ENCODE measurements around the gene MYCBPAP.

The MYCBPAP gene

GRCh38 chr17:50535407-50535806 lies 27.2 kb downstream of the MYCBPAP start:
- no peak for DNase-seq (ENCODE audit: low read depth in 1 of 2, low spot score in 1 of 2)

GRCh38 chr17:50536683-50537646 lies 28.7 kb downstream of the MYCBPAP start:
- DNase-seq (ENCODE audit: low read depth in 1 of 2, low spot score in 1 of 2): no peak

GRCh38 chr17:50537721-50538548 lies 29.7 kb downstream of the MYCBPAP start:
- DNase-seq (ENCODE audit: low read depth in 1 of 2, low spot score in 1 of 2): no peak

- no peak for DNase-seq (ENCODE audit: low read depth in 1 of 2, low spot score in 1 of 2)
These were observed 30.5 kb downstream of the MYCBPAP start for GRCh38 chr17:50538549-50539410.

- DNase-seq (ENCODE audit: low read depth in 1 of 2, low spot score in 1 of 2): no peak
These were observed 31.7 kb downstream of the MYCBPAP start for GRCh38 chr17:50539762-50540559.

- no peak for DNase-seq (ENCODE audit: low read depth in 1 of 2, low spot score in 1 of 2)
These were observed 32.5 kb downstream of the MYCBPAP start for GRCh38 chr17:50540560-50541401.

GRCh38 chr17:50541402-50541715 lies 33.1 kb downstream of the MYCBPAP start:
- DNase-seq (ENCODE audit: low read depth in 1 of 2, low spot score in 1 of 2): no peak

- peak; percentile 78 for DNase-seq (ENCODE audit: low read depth in 1 of 2, low spot score in 1 of 2)
These were observed 33.8 kb downstream of the MYCBPAP start for GRCh38 chr17:50541716-50542688.

GRCh38 chr17:50542795-50543774 lies 34.8 kb downstream of the MYCBPAP start:
- no peak for DNase-seq (ENCODE audit: low read depth in 1 of 2, low spot score in 1 of 2)

- no peak for DNase-seq (ENCODE audit: low read depth in 1 of 2, low spot score in 1 of 2)
These were observed 36.3 kb downstream of the MYCBPAP start for GRCh38 chr17:50544516-50544915.

- DNase-seq (ENCODE audit: low read depth in 1 of 2, low spot score in 1 of 2): no peak
These were observed 37.1 kb downstream of the MYCBPAP start for GRCh38 chr17:50545311-50545710.

- no peak for DNase-seq (ENCODE audit: low read depth in 1 of 2, low spot score in 1 of 2)
These were observed 38.4 kb downstream of the MYCBPAP start for GRCh38 chr17:50546701-50547034.

GRCh38 chr17:50547035-50547735 lies 38.9 kb downstream of the MYCBPAP start, which contains the start of gene SPATA20:
SPATA20 (plus strand) TSS chr17:50547174; CDS start chr17:50547209, 35 bp downstream.
- DNase-seq (ENCODE audit: low read depth in 1 of 2, low spot score in 1 of 2): peak; percentile 68 to 79

- no peak for DNase-seq (ENCODE audit: low read depth in 1 of 2, low spot score in 1 of 2)
These were observed 39.5 kb downstream of the MYCBPAP start for GRCh38 chr17:50547736-50548083.

GRCh38 chr17:50548831-50549230 lies 40.6 kb downstream of the MYCBPAP start:
- DNase-seq (ENCODE audit: low read depth in 1 of 2, low spot score in 1 of 2): no peak

- no peak for DNase-seq (ENCODE audit: low read depth in 1 of 2, low spot score in 1 of 2)
These were observed 41.2 kb downstream of the MYCBPAP start for GRCh38 chr17:50549256-50549941.
